NCI-H2107 treated with DMSO at 0.1 percent for 48 hours (cell line): ENCODE measurements around the gene EXOC1.
"Not testable (repeated sequence)": the region's sequence is repeated elsewhere in the genome, so short reads cannot be mapped to it uniquely, and the experiment has no call there.

Experiments
- DNase-seq: peaks from one replicate; lab custom pipeline; 2025; ENCODE audit not compliant: unreplicated experiment; lab: John Stamatoyannopoulos, UW

The EXOC1 gene

GRCh38 chr4:55853484-55854046 is at the start of gene EXOC1:
Gene EXOC1, plus strand, starts transcription at chr4:55853648. Its CDS starts 4,676 bp downstream, at chr4:55858324.
- DNase-seq = peak; percentile 80

- no peak for DNase-seq
Measured at GRCh38 chr4:55807556-55807955, 45.9 kb upstream of the EXOC1 start.

GRCh38 chr4:55808186-55808585 is 45.3 kb upstream of the EXOC1 start:
- DNase-seq = no peak

- DNase-seq = no peak
Measured at GRCh38 chr4:55808632-55809031, 44.8 kb upstream of the EXOC1 start.

GRCh38 chr4:55817691-55818090 is 35.8 kb upstream of the EXOC1 start:
- no peak for DNase-seq

- DNase-seq = no peak
Measured at GRCh38 chr4:55819634-55820033, 33.8 kb upstream of the EXOC1 start, which contains the start of gene EXOC1L. Gene EXOC1L, plus strand, starts transcription at chr4:55819790. Its CDS starts 237 bp downstream, at chr4:55820027.

- no peak for DNase-seq
Measured at GRCh38 chr4:55820279-55820678, 33.2 kb upstream of the EXOC1 start.

GRCh38 chr4:55822329-55822728 is 31.1 kb upstream of the EXOC1 start:
- DNase-seq = no peak

GRCh38 chr4:55824865-55825264 is 28.6 kb upstream of the EXOC1 start:
- DNase-seq = no peak

- DNase-seq = no peak
Measured at GRCh38 chr4:55826986-55827385, 26.5 kb upstream of the EXOC1 start.

GRCh38 chr4:55827582-55827981 is 25.9 kb upstream of the EXOC1 start:
- DNase-seq = no peak

GRCh38 chr4:55830048-55830447 is 23.4 kb upstream of the EXOC1 start:
- no peak for DNase-seq

- DNase-seq = no peak
Measured at GRCh38 chr4:55830716-55831115, 22.7 kb upstream of the EXOC1 start.

GRCh38 chr4:55834086-55834795 is 19.2 kb upstream of the EXOC1 start:
- DNase-seq = no peak

- no peak for DNase-seq
Measured at GRCh38 chr4:55837903-55838302, 15.5 kb upstream of the EXOC1 start.

GRCh38 chr4:55838356-55838755 is 15.1 kb upstream of the EXOC1 start:
- no peak for DNase-seq

- DNase-seq = no peak
Measured at GRCh38 chr4:55838952-55839351, 14.5 kb upstream of the EXOC1 start.

GRCh38 chr4:55840956-55841355 is 12.5 kb upstream of the EXOC1 start:
- DNase-seq = no peak

GRCh38 chr4:55841373-55842239 is 11.8 kb upstream of the EXOC1 start:
- DNase-seq = peak; percentile 5

GRCh38 chr4:55842312-55842711 is 11.1 kb upstream of the EXOC1 start:
- DNase-seq = not testable (repeated sequence)

GRCh38 chr4:55849724-55850123 is 3.7 kb upstream of the EXOC1 start:
- no peak for DNase-seq

- no peak for DNase-seq
Measured at GRCh38 chr4:55851885-55852284, 1.6 kb upstream of the EXOC1 start.
